ENCODE results near the gene TMF1.
A peak's percentile ranks its signal among the peaks of the same experiment; 100 is the strongest.

Gene TMF1

DNA sequence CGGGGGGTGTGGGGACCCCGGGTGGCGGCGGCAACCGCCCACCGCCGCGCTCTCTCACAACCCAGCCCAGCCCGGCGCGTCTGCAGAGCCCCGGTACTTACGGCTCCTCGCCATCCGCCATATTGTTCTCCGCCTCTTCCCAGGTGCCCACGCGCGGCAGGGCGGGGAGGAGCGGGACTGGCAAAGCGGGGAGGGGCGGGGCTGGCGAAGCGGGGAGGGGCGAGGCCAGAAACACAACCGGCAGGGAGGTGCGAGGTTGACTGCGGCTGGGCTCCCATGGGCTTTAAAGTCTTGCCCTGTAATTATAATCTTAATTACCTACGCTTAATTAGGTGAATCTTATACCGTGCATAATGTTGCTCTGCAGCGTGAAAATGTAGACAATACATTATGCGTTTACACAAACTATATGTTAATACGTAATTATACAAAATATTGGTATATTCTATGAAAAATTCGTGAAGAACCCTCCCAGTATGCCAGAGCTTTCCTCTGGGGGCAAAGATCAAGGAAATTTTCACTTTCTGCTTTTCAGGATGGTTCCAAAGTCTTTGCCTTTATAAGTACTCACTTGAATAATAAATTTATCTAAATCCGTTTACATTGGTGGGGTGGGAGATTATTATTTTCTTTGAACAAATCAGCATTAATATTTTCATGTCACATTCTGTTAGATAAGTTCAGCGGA lies 28.2 kb upstream of the TMF1 start, which contains the start of gene UBA3:
Gene UBA3 (minus strand): TSS at position 133 of the 688 bp plus-strand sequence. CDS start 12 bp downstream, at position 121.
- peak; percentile 93 for DNase-seq

DNA sequence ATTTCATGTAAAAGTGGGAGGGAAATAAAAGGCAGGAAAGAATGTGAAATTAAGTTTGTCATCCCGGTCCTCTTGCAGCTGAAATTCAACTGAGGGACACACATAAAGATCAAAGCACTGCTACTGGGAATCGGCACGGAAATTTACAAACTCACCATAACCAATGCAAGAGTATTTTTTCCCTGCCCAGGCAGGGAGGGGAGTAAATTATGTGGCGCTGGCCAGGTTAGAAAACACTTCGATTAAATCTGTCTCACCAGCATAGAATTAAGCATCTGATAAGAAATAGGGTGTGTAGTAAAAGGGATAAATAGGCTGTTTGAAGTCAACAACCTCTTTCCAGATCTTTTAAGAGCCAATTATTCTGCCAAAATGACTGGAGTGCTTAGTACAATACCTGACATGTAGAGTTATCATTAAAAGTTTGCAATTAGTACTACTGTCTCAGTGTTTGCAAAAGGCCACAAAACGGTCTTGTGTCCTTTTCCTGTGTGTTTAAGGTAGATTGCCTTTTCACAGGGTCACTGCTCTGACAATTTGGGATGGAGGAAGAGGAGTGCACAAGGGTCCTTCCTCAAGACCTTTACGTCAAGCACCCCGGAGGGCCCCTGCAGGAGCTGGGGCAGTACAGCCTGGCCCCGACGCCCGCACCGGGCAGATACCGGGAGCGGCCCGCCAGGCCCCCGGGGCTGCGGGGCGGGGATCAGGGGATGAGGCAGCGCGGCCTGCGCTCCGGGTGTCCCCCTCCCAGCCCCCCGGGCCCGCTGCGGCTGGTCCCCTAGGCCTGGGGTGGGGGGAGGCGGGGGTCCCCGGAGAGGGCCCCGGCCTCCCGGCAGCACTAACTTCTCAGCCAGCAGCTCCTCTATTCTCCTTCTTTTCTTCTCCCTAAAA lies 27.4 kb upstream of the TMF1 start:
- no peak for DNase-seq

DNA sequence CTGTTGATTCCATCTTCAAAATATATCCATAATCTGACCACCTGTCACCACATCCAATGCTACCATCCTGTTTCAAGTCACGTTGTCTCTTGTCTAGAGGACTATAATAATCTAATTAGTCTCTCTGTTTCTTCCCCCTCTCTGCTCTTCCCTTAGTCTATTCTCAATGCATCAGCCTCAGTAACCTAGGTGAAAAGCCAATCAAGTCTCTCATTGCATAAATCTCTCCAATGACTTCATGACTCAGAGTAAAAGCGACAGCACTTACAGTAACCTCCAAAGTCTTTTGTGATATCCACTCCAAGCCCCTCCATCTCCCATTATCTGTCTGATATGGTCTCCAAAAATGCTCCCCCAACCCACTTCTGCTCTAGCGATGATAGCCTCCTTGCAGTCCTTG lies 20.8 kb upstream of the TMF1 start:
- DNase-seq, result no peak

DNA sequence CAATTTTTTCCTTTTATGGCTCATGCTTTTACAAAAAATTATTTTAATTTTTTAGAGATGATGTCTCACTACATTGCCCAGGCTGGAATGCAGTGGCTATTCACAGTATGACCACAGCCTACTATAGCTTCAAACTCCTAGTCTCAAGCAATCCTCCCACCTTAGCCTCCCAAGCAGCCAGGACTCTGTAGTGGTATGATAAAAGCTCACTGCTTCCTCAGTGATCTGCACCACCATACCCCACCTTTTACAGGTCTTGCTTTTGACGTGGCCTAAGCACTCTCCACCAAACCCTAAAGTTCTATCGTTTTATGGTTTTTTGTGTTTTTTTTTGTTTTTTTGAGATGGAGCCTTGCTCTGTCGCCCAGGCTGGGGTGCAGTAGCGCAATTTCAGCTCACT lies 14.0 kb upstream of the TMF1 start:
- no peak for DNase-seq

DNA sequence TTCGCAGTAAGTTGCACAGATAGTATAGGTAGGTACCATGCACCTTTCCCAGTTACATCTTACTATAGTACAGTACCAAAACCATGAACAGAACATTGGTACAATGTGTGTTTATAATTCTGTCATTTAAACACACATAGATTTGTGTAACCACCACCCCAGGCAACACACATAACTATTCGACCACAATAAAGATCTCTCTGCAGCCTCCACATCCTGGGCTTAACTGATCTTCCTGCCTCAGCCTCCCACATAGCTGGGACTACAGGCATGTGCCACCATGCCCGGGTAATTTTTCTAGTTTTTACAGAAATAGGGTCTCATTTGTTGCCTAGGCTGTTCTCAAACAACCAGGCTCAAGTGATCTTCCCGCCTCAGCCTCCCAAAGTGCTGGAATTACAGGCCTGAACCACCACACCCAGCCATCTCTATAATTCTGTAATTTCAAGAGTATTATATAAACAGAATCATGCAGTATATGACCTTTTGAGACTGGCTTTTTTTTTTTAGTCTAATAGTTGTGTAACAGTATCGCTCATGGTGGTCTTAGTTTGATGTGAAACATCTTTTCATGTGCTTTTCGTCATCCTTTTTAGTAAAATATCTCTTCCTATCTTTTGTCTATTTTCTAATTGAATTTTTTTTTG lies 13.3 kb upstream of the TMF1 start:
- no peak for DNase-seq

DNA sequence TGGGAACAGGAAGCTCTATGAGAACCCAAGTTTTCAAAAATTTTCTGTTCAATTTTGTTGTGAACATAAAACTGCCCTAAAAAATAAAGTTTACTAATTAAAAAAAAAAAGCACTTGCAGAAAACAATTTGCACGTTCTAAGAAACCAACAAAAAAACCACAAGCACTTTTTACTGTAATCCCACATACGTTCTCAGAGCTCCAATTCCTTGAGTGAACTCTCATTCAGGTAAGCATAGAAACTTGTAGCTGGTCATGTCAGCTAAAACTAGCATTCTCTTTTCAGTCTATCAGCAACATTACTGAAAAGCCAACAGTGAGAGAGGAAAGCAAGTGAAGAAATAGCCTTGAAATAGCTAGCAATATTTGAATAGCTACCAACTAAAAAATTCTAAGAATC lies 11.5 kb upstream of the TMF1 start:
- no peak for DNase-seq

DNA sequence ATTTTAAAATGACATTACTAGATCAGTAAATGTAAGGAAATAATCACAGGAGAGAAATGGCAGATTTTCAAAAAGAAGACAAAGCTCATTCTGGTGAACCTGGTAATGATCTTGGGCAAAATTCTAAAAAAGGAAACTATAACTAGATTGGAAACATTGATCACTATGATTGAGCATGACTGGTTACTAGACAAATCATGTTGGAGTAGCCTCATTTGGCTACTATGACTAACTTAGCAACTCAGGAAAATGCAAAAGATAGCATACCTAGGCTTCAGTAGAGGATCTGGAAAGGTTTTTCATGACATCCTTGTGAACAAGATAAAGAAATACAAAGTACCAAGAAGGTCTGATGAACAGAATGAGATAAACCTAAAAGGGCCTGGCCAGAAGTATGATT lies 7.6 kb upstream of the TMF1 start:
- DNase-seq, result no peak

DNA sequence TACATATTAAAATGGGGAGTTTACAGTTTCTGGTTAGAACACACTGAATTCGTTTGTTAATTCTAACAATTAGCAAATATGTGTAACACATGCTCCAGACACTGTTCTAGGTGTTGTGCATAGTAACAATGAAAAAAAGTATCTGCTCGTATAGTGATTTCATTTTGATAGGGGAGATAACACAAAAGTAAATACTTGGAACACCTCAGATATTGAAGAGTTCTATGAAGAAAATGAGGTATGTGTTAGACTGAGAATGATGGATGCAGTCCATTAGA lies 6.8 kb upstream of the TMF1 start:
- DNase-seq, result no peak

DNA sequence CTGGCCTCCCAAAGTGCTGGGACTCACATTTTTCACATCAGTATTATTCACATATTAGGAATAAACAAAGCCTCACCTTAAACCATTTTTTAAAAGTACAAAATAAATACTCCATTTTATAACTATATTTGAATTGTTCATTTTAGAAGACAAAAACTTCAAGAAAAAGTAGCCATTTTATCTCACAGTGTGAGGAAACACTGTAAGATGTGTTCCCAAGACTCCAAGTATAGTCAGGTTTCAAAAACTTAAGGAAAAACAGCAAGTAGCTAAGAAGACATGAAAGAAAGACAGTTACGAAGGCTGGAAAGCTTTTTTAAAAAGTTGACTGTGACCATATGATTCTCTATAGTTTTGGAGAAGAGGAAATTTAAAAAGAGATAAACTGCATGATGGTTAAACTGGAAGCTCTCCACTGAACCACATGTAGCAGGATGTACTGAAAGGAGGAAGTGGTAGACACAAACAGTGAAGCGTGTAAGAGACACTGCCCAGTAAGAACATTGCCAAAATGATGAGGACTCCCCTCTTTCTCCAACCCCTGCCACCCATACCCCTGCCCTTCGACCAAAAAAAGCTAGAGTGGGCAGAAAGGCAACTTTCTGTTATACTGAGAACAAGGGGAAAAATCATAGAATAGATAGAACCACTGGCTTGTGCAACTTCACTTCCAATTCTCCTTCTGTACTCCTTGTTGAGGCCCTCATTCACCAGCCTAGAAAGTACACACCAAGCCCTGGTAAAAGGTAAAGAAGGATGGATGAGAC lies 6.2 kb upstream of the TMF1 start:
- no peak for DNase-seq

DNA sequence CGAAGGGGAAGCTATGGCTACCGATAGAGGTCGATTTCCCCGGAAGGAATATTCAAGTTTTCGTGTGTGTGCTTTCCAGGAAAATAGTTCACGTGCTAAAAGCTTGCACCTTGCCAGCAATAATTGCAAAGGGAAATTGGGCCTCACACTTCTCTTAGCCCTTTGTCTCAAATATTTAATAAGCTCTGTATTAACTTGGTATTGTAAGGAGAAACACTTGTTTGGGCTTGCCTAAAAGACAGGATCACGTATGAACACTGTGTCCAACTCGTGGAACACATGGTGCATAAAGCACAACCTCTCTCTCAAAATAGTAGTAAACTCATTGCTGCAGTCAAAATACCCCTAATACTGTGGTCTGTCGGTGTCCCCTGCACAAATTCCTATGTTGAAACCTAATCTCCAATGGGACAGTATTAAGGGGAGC lies 352 bp upstream of the TMF1 start:
- no peak for DNase-seq

DNA sequence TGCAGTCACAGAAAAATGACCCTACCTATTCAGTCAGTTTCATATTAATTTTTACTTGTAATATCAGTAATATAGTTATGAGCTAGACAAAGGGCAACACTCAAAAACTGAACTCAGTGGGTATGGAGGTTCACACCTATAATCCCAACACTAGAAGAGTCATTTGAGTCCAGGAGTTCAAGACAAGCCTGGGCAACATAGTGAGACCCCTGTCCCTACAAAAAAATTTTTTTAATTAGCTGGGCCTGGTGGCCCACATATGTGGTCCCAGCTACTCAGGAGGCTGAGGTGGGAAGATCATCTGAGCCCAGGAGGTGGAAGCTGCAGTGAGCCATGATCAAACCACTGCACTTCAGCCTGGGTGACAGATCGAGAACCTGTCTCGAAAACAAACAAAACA lies 3.1 kb downstream of the TMF1 start:
- DNase-seq, result no peak

DNA sequence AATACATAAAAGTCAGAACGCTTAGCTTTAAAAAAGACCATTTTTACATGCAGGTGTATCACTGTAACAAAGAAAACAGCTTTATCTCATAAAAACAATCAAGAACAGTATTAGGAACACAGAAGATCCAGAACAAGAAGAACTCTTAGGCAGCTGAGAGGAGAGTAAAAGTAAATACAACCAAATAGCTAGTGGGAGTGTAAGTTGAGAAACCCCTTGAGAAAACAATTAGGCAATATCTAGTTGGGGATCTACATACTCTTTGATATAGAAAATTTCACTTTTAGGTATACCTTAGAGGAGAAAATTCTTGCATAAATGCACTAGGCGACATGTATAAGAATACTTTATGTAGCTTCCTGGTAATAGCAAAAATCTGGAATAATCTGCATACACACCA lies 7.5 kb downstream of the TMF1 start:
- DNase-seq, result no peak

DNA sequence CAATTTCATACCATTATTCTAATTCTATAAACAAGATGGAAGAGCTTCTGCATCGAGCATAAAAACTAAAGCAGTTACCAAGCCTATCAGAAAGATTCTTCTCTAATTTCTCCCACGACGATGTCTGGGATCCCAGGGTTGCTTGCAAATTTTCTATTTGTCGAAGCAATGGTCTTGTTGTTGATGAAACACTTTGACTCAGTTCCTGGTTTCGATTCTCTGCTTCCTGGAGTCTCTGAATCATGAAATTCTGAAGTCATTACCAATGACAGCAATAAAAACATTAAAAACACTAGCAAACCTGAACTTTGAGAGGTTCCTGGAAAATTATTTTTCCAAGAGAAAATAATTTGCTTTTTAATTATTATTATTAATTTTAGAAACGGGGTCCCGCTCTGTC lies 18.7 kb downstream of the TMF1 start:
- no peak for DNase-seq

DNA sequence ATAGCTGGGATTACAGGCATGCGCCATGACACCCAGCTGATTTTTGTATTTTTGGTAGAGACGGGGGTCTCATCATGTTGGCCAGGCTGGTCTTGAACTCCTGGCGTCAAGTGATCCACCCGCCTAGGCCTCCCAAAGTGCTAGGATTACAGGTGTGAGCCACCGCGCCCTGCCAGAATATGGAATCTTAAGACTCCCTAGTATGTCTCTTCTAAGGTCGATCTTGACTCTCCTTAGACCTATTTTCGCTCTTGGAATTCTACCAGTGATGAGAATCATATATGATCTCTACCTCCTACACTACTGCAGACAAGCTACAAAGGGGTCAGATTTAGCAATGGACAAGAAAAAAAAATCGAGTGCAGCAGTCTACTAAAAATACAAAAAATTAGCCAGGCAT lies 19.4 kb downstream of the TMF1 start:
- no peak for DNase-seq

DNA sequence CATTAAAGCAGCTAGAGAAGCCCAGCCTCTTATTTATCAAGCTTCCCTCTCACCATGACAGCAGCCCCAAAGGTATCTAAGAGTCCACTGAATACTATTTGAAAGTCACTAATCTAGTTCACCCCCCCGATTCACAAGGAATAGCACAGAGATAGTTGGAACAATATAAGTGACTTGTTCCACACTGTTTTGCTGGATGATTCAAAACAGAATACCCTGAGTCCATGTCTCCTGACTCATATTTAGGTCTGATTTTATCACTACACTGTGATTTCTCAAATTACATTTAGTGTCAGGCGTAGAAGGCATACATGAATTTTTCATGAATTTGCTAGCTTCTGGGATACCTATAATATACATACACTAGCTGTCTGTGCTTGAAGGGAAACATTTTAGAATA lies 20.0 kb downstream of the TMF1 start:
- DNase-seq, result no peak

DNA sequence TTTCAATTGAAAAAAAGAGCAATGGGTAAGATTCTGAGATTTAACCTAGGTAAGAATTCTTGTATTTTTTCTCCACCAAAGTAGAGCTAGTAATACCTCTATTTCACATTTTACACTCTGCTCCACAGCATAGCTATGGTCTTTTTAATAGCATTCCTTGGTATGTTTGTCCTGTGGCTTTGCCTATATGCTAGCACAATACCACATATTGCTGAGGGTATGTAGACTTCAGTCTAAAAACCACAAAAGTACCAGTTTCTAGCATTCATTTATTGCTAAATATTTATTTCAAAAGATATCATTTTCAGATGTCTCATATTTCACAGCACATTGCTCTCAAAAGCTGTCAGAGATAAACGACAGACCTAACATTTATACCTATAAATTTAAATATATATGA lies 20.5 kb downstream of the TMF1 start:
- no peak for DNase-seq

DNA sequence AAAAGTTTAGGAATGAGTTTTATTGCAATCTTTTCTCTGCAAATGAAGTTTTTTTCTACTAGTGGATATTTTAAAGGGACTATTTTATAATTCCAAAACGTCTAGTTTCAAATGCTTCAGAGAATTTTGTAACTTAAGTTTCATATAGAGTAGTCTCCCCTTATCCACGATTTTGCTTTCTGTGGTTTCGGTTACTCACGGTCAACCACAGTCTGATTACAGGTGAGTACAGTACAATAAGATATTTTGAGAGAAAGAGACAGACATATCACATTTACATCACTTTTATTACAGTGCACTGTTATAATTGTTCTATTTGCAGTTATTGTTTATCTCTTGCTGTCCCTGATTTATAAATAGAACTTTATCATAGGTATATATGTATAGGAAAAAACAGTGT lies 31.3 kb downstream of the TMF1 start:
- no peak for DNase-seq

DNA sequence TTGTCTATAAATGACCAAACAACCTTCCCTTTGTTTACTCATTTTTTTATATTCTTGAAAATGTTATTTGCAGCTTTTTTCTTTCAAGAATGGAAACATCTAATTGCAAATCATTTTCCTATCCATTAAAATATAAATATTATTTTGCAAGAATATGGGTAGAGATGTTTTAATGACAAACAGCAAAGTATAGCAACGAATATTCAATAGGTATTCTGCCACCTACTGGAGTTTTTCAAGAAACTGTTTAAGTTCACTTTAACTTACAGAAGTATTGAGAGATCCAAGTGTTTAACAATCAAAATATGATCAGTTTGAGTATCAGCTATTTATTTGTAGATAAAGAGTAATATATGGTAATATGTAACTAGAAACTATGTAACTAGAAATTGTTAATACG lies 31.7 kb downstream of the TMF1 start:
- no peak for DNase-seq

DNA sequence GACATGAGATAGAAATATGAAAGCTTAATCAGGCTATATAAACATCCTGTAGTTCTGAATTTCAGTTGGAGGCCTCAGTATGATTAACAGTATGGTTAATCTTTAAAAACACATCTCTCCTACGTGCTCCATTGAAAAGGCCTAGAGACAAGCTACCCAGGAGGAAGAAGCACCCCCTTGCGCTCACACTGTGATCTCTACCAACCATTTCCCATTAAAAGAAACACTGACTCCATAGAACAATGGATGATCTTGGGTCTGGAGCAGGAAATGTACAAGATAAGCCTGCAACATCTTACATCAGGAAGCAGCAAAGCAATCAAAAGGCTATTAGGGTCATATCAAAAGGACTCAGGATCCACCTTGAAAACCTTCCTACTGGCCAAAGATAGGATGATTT lies 35.2 kb downstream of the TMF1 start:
- no peak for DNase-seq

DNA sequence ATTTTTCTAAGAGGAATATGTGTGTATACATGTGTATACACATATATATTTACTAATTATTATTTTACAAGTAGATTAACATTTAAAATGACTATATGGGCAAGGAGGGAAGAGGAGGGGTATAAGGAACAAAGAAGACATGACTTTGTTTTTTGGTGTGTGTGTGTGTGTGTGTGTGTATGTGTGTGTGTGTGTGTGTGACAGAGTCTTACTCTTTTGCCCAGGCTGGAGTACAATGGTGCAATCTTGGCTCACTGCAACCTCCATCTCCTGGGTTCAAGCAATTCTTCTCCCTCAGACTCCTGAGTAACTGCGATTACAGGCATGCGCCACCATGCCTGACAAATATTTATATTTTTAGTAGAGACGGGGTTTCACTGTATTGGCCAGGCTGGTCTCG lies 36.0 kb downstream of the TMF1 start:
- DNase-seq, result no peak

DNA sequence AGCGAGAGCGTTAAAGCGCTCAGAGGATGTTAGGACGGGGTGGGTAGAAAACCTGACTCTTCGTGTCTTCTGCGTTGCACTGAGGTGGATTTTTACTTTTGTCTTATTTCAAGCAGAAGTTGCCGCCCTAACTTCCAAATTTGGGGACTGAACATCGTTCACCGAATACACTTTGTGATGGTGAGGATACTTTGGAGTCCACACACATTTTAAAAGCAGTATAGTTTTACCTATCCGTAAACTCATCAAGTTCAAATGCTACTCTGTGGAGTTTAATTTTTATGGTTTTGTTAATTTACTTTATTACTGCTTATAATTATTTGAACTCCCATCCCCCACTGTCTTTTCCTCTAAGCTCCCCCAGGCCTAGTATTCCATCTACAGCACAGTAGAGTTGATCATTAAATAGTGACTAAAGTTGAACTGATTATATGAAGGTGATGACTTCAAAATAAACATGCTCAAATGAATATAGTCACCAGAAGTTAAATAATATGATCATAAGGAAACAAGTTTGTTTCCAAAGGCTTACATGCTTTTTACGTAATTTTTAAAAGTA lies 38.0 kb downstream of the TMF1 start:
- no peak for DNase-seq

DNA sequence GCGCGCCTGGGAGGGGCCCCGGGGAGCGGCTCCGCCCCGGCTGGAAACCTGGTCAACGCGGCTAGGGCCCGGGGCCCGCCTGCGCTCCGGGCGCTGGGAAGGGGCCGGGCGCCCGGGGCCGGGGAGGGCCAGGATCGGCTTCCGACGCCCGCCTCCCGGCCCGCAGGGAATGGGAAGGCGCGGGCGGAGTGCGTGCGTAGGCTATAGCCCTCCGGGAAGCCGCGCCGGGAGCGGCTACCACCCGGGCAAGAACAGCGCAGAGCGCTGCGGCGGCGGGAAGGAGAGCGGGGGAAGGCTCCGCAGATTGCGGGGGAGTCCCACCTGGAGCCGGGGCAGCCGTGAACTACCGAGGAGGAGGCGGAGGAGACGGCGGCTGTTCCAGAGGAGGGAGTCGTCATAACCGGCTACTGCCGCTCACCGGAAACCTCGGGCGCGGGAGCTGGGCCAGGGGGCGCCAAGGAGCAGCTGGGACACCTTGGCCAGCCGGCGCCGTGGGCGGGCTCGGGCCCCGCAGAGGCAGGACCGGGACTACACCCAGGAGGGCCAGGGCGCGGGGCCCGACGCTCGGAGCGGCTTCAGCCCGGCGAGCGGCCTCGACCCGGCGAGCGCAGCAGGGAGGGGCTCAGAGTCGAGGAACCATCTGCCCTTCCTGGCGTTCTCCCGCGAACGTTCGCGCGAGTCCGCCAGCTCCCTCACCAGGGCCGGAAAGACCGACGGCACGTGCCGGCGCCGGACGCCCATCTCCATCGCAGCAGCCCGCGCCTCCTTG lies 38.7 kb downstream of the TMF1 start, which contains the start of gene EOGT:
Gene EOGT (minus strand): TSS at position 432 of the 769 bp plus-strand sequence. CDS start 3,838 bp downstream, outside the sequence.
- DNase-seq, result peak; percentile 83

Measured in midbrain (tissue), 1 donor.